Activated CD4-positive, alpha-beta T cell treated with anti-CD3 and anti-CD28 coated beads, Interleukin-2, Interleukin-6, amounts not matched to agents 100 ng/mL and 50 ng/mL, durations not matched to agents 16 hours and 8 hours (primary cell): Measurements from ENCODE around the gene TMEM204.
A peak's percentile ranks its signal among the peaks of the same experiment; 100 is the strongest.

Experiments
- DNase-seq: peaks from one replicate; pipeline ENCODE4 v3.0.0-alpha.2; 2020

TMEM204 gene

DNA sequence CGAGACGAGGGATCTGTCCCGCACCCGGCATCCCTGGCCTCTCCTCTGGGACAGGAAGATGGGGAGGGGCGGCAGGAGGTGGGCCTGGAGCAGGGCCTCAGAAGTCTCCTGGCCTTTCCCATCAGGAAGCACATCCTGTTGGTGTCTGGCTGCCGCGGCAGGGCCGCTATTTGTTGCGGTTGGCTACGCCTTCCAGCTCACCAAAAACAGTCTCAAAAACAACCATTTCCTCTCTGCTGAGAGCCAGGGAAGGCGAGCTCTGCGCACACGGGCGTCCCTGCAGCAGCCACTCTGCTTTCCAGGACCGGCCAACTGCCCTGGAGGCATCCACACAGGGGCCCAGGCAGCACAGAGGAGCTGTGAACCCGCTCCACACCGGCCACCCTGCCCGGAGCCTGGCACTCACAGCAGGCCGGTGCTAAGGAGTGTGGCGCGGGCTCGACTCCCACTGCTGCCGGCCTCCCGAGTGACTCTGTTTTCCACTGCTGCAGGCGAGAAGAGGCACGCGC, at the start of gene TMEM204:
Gene TMEM204, plus strand, starts transcription at position 224 of the 509 bp plus-strand sequence. CDS start 610 bp downstream, outside the sequence.
- DNase-seq, result peak; percentile 67

DNA sequence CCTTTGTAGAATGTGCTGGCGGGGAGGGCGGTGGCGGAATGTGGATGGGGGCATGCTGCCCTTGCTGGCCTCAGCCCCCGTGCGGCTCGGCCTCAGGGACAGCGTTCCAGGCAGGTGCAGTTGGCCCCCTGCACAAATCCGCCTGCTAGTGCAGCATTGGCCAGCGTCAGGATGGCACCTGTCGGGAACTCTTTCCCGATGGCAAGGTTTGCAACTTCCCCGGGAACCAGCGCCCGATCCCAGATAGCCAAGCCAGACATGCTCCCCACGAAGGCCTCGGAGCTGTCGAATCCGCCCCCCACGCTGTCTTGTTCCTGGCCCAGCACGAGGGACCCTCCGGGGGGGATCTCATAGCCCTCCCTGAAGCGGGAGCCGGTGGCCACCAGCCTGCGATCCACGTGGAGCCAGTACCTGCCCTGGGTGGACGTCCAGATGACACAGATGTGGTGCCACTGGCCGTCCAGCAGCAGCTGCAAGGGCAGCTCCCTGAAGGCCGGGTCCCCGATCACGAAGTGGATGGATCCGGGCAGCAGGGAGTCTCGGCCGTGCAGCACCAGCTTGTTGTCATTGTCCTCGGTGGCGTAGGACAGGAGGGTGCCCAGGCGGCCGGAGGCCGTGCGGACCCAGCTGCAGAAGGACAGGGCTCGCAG, 47.5 kb upstream of the TMEM204 start:
- no peak for DNase-seq

DNA sequence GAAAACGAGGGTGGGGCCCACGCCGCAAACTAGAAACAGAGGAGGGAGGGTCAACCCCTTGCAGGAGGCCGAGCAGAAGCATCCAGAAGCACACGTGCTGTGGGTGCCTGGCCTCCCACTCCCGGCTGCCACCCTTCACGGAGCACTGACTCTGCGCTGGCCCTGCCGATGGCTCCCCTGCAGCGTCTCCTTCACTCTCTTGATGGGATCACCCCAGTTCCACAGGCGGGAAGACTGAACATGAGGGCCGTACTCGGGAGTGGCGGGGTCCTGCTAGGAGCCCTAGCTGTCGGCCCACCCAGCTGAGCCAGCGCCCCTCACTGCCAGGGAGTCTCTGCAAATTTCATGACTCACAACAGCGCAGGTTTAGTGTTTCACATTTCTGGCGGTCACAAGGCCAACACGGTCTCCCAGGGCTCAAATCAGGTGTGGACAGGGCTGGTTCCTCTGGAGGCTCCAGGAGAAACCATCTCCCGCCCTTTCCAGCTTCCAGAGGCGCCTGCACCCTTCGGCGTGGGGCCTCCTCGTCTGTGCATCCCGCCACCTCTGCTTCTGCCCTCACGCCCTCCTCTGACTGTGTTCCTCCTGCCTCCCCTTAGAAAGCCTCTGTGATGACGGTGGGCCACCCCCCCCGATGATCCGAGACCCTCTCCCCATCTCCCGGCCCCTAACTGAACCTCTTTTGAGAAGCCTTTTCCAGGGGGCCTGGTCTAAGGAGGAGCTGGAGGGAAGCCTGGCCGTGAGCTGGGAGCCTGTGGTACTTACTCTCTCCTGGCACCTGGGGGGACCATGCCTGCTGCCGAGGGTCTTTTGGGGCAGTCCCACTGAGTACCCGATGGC, 46.7 kb upstream of the TMEM204 start:
- no peak for DNase-seq

DNA sequence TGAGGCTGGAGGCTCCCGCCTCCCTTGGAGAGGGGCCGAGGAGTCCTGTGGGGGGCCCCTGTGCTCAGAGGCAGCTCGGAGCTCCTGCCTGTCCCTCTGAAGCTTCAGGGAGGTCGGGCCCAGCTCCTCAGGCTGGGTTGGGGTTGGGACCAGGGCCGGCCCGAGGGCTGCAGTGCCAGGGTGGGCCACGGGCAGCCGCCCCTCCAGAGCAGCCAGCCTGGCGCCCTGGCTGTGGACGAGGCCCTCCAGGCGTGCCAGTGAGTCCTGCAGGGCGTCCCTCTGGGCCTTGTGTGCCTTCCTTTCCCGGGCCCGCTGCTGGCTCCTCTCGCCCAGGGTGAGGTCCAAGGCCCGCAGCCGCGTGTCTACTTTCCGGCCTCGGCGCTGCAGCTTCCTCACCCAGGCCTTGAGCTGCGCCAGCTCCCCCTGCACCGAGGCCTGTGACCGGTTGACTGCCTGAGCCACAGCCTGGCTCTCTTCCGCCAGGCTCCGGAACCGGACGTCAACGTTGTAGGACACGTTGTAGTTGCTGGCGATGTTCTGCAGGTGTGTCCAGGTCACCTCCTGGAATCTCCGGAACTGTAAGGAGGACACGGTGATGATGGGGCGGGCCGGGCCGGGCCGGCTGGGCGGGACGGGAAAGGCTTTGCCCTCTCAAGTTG, 45.9 kb upstream of the TMEM204 start:
- no peak for DNase-seq

DNA sequence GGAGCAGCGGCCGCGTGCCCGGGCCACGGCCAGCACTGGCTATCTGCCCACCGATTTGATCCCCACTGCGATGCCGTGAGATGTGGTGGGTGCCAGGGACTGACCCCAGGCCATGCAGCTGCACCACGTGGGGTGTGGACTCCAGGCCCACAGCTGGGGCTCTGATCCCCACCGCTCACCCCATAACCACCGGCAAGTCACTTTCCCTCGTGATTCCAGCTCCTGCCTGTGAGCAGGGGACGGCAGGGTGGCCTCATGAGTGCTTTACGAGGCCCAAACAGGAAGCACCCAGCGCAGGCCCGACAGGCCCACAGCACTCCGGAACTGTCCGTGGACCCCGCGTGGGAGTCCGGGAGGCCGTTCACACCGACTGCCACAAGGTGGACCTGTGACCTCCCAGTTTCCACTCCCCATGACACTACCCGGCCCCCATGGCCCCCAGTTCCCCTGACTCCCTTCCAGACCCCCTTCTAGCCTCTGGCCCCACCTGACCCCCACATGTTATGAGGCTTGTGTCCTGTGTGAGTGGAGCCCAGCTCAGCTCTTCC, 45.3 kb upstream of the TMEM204 start:
- no peak for DNase-seq

DNA sequence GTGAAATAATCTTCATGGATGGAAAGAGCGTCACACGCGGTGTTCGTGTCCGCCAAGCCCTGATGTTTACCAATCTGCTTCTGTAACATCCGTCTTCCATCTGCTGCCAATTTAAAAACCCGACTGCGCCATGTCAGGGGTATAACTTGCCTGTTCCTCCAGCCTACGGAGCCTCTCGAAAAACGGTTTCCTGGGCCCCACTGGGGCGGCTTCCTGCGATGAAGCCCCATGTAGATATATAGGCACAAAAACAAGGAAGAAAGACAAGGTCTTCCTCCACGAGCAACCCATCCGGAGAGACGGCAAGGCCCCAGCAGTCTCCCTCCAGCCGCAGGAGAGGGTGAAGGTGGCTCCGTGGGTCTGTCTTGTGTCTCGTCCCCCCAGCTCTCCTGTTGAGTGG, 44.8 kb upstream of the TMEM204 start, which contains the start of gene PTX4:
Gene PTX4, minus strand, starts transcription at position 326 of the 400 bp plus-strand sequence. Its CDS starts 35 bp downstream, at position 291.
- DNase-seq, result no peak

DNA sequence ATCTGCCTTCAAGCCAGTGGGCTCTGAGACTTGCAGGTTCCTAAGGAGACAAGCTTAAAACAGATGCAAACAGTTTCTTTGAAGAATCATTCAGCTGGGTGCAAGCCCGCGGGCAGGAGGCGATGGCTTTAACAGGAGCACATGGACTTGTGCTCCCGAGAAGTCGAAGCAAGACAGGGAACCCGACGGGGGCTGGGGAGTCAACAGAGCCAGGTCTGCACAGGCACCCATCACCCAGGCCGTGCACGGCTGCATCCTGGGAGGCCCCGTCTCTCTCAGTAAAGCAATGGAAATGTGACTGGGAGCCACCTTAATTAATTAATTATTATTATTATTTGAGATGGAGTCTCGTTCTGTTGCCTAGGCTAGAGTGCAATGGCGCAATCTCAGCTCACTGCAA, 44.4 kb upstream of the TMEM204 start:
- DNase-seq, result no peak

DNA sequence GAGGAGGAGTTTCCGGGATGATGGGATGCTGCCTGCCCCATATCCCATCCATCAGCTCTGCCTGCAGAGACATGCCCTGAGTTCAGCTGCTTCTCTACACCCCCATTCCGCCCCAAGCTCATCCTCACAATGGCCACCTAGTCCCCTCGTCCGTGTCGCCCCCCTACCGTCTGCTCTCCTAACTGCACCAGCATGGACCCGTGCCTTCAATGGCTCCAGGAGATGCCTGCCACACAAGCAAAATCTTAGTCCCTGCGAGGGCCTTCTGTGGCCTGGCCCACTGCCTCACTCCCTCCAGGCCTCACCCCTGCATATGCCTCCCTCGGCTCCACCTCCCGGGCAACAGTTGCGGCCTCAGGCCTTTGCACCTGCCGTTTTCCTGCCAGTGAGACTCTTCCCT, 42.1 kb upstream of the TMEM204 start:
- DNase-seq, result no peak

DNA sequence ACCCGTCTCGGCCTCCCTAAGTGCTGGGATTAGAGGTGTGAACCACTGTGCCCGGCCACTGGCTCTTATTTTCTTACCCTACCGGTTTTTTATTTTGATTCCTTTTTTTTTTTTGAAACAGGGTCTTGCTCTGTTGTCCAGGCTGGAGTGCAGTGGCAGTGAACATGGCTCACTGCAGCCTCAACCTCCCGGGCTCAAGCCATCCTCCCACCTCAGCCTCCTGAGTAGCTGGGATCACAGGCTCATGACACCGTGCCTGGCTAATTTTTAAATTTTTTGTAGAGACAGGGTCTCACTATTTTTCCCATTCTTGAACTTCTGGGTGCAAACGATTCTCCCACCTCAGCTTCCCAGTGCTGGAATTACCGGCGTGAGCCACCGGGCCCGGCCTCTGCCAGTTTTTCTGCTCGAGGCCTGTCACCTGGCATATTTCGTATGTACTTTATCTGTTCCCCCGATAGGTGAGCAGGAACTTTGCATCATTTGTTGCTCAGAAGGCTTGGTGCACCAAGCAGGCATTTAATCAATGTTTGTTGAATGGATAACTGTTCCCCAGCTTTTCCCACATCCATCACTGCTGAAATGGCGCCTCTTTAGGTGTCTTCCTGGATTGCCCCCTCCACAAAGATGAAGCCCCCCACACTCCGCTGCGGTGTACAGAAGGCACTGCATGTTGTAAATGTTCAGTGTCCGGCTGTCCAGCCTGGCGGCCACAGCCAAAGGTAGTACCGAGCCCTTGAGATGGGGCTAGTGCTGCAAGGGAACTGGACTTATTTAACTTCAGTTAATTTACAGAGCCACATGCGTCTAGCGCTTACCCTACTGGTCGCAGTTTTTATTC, 41.2 kb upstream of the TMEM204 start:
- DNase-seq, result no peak

DNA sequence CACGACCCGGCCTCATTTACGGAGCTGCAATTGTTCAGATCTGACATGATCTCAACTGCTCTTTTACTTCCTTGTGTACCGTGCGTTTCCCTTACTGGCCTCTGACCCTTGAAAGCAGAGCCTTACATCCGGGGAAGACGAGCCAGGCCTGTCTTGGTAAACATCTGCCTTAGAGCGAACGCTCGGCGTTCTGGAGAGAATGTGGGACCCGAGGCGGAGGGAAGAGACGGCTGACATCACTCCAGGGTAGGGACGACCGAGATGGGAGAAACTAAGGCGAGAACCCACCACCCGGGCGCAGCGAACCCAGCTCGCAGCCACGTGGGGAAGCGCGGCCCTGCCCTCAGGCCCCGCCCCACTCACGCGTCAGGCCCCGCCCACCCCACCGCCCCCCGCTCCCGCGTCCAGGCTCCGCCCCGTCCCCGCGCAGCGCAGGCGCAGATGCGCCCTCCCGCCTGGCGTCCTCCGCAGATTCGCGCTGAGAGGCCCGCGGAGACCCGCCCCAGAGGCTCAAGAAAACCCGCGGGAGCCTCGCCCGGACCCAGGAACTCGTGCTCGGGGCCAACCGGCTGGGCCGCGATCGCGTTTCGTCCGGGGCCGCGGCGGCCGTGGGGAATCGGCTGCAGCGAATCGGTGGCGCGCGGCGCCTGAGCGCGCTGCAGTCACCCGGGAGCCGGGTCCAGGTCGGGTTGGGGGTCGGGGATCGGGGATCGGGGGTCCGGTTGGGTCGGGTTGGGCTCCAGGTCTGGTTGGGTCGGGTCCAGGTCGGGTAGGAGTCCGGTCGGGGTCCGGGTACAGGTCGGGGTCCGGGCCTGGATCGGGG, 40.3 kb upstream of the TMEM204 start, which contains the start of gene TELO2:
Gene TELO2, plus strand, starts transcription at position 438 of the 823 bp plus-strand sequence. CDS start 922 bp downstream, outside the sequence.
- peak; percentile 94 for DNase-seq

DNA sequence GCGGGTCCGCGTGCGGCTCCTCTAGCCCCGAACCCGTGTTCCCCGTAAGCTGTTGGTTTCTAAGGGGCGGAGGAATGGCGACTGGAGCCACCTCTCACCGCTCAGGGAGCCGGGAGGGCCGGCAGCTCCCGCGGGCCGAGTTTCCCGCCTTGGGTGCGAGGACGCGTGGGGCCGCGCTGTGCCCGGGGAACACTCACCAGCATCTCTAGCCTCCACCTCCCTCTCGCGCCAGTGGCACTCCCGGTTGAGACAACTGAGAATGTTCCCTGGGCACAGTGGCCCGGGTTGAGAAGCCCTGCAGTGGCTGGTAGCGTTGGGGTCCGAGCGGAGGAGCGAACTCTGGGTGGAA, 39.7 kb upstream of the TMEM204 start:
- DNase-seq, result peak; percentile 22

DNA sequence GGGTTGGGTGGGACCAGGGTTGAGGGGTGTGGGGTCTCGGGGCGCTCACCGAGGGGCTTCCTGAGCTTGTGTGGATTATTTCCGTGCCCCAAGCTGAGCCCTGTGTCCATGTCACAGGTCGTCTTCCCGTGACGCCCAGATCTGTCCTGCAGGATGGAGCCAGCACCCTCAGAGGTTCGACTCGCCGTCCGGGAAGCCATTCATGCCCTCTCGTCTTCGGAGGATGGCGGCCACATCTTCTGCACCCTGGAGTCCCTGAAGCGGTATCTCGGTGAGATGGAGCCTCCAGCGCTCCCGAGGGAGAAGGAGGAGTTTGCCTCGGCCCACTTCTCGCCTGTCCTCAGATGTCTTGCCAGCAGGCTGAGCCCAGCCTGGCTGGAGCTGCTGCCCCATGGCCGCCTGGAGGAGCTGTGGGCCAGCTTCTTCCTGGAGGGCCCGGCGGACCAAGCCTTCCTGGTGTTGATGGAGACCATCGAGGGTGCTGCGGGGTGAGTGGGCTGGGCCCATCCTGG, 39.3 kb upstream of the TMEM204 start:
- DNase-seq, result no peak

DNA sequence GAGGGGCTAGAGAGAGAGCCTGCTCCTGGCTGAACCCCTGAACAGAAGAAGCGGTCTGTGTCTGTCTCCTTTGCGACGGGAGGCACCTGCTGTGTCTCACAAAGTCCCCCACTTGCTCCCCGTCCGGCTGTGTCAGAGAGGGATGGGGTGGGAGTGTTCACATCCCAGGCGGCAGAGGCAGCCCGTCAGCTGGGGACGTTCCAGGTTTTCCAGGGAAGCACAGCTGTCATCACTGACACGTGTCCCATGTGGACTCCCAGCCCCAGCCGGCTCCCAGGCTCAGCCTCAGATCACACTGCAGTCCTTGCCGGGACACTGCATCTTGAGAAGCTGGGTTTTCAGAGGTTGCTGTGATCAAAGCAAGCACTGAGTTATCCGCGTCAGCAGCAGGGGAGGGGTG, 38.8 kb upstream of the TMEM204 start:
- no peak for DNase-seq

DNA sequence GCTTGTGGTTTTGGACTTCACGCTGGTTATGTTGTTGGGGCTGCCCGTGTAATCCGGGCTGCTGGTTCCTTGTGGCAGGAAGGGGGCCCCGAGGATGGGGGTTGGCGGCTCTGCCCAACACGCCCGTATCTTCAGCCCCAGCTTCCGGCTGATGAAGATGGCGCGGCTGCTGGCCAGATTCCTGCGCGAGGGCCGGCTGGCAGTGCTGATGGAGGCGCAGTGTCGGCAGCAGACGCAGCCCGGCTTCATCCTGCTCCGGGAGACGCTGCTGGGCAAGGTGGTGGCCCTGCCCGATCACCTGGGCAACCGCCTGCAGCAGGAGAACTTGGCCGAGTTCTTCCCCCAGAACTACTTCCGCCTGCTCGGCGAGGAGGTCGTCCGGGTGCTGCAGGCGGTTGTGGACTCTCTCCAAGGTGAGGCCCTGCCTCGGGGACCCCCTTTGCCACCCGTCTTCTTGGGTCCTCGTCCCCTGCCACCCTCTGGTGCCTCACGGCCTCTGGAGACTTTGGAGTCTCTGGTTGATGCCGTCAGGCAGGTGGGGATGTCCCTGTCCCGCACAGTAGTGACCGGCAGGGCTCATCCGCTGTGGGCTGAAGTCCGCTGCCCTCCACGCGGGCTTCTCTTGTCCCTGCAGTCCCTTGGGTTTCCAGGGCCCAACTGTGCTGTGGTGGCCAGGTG, 38.1 kb upstream of the TMEM204 start:
- DNase-seq, result no peak

DNA sequence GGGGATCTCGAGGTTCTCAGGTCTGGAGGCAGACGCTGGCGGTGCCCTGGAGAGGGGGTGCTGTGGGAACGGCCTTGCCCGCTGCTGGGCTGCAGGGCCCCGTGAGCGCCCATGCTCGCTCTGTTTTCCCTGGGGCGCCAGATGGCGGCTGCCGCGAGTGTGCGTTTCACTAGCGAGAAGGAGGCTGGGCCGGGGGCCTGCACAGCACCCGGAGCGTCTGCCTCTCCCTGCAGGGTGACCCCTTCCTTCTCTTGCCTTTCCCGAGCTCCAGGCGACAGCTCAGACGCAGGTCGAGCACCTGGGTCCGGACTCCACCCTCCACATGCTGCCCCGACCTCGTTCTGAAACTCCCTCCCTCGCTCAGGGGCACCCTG, 37.6 kb upstream of the TMEM204 start:
- DNase-seq, result no peak

DNA sequence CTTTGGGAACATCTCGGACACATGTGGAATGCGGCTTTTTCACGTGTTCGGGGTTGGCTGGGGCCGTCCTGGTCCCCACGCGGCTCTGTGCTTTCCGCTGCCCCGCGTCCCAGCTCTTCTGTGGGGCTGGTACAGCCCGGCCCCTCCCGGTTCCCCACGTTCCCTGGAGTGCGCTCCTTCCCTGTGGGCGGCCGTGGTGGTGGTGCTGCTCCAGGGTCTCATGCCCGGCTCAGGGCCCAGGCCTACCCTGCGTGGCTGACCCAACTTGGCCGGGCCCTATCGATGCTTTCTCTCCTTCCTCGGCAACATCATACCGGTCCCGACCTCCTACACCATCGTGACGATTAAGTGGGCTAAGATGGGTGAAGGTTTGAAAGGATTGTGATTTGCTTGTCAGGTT, 37.0 kb upstream of the TMEM204 start:
- DNase-seq, result no peak

DNA sequence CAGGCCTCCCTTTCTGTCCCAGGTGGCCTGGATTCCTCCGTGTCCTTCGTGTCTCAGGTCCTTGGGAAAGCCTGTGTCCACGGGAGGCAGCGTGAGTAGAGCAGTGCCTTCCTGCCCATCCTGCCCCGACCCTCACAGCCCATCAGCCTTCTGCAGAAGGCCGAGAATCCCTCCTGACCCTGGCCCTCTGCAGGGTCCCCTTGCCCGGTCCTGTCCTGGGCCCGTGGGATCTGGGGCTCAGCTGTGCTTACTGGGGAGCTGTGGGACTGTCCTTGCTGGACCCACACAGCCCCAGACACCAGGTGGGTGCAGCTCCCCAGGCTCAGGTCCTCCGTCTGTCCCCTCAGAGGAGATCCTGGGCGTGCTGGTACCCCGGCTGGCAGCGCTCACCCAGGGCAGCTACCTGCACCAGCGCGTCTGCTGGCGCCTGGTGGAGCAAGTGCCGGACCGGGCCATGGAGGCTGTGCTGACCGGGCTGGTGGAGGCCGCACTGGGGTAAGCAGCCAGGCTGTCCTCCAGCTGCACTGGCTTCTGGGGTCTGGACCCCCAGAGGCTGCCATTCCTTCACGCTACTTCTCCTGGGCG, 36.4 kb upstream of the TMEM204 start:
- DNase-seq, result no peak

DNA sequence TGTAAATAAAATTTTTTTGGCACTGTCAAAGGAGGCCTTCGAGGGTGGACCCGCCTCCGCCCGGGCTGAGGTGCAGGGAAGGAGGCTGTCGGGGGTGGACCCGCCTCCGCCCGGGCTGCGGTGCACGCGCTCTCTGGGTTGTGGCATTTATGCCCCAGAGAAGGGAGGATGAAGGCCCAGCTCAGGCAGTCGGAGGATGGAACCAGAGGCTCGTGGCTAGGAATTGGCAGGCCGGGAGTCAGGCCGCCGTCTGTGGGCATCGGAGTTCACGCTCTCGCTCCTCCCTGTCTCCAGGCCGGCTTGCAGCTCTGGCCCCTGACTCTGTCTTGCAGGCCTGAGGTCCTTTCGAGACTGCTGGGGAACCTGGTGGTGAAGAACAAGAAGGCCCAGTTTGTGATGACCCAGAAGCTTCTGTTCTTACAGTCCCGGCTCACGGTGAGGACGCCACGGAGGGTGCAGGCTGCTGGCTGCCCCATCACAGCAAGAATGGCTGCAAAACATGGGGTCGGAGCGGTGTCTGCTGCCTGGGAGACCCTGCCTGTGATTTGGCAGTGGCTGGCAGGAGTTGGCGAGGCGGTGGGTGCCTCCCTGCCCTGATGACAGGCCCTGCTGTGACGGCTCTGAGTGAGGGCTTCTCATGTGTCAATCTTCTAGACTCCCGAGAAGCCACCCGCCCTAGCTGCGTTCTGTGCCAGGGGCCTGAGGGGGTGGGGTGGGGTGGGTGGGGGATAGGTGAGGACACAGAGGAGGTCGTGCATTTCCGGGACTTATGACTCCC, 34.4 kb upstream of the TMEM204 start:
- DNase-seq, result no peak

DNA sequence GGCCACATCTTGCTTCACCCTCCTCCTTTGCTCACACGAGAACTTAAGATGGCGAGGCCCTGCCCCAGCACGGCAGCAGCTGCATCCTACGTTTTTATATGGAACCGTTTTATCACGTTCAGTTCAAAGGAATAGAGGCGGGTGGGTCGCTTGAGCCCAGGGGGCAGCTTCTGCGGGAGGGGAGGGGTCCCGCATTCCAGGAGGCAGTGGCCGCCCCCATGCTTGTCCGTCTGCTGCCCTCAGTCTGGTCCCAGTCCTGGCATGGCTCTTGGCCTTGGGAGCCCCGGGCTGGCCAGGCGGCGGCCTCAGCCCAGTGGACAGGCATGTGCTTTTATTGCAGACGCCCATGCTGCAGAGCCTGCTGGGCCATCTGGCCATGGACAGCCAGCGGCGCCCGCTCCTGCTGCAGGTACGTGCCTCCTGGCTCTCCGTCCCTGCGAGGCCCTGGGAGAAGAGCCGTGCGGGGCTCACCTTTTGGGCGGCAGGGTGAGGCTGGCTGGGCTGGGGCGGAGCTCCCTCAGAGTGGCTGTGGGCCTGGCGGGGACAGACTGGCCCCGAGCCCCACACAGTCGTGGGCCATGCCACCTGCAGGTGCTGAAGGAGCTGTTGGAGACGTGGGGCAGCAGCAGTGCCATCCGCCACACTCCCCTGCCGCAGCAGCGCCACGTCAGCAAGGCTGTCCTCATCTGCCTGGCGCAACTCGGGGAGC, 33.6 kb upstream of the TMEM204 start:
- no peak for DNase-seq
